ENCODE measurements around the gene AOPEP.

Gene AOPEP

DNA sequence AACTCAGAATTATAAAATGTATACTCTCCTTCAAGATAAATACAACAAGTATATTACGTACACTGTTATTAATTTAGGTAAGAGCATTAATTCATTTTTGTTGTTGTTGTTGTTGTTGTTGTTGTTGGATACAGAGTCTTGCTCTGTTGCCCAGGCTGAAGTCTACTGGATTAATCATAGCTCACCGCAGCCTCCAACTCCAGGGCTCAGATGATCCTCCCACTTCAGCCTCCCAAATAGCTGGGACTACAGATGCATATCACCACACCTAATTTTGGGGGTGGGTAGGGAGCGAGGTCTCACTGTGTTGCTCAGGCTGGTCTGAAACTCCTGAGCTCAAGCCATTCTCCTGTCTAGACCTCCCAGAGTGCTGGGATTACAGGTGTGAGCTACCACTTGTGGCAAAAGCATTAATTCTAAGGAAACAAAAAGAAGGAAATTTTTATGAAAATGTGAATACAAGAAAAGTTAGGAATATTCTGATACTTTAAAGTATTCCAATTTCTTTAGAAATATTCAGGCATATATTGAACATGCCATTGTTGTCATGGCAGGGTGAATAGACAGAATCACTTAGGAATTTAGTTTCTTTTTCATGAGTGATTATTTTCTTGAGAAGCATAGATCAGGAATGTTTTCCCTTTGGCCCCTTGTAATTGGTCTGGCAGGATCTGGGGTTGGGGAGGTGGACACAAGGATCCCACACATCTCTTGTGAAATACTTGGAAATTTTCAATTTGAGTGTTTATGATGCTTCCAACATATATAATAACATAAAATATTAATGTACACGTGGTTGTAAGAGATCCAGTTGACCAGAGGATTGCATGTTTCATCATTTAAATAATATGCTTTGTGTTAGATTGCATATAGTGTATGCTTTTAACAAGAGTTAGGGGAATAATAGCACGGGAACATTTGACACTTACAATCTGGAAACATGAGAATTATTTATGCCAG is 327.4 kb downstream of the AOPEP start:
- DNase-seq = no peak

DNA sequence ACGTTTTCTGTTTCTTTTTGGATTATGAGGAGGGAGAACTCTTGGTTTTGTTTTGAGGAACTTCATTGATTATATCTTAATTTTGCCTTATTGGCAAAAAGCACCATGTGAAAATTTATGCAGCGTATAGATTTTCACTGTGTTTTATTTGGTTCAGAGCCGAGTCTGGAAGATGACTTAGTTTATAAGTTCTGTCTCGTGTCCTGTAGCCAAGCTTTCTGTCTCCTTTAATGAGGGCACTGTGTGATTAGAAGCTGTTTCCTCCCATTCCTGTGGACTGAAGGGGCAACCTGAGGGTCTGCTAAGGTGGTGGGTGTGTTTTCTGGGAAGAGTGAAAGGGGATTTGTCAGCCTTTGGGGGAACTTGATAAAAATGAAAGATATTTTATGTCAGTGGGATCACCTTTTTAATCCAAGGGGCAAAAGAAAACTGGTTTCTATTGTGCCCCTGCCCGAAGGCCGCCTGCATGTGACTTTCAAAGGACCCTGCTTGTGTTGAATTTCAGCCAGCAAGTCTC is 328.9 kb downstream of the AOPEP start:
- no peak for DNase-seq

DNA sequence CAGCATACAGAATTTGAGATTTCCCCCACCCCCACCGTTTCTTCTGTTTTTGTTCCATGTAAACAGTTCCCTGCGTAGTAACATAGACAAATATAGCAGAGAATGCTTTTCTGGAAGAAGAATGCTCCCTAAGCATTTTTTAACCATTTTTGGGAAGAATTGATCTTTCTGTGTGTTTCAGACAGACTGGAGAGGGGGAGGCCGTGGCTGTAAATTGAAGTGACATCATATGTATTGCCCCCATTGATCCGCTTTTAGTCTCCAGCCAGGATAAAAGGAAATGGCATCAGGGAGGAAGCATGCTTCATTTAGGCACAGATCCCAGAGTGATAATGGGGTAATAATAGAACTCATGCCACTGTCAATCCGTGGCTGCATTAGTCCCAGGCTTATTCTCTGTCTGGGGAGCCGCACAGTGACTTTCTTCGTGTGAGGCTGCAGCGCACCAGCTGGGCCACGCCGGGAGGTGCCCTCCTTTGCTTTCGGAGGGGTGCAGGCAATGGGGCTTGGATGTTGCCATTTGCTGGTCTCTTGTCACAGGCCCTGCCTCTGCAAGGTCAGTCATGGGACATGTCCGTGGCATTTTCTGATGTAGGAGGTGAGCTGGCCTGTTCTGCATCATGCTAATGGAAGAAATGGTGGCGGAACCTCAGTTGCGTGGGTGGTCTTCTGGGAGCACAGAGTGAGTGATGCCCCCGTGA is 329.5 kb downstream of the AOPEP start:
- no peak for DNase-seq

DNA sequence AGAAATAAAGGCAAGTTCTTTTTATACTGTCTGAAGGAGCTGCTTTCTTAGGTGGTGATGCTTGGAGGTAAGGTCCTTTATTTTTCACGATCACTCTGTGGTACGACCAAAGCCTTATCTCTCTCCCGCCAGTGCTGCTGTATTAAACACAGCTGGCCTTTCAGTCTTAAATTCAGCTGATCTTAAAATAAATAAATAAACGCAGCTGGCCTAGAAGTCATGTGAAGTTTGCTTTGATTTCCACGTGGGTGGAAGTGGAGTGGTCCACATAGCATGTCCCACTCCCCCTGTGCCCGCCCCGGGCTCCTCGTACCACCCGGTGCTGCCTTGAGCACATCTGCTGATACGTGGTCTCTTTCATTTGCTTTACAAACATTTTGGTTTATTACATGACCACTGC is 330.6 kb downstream of the AOPEP start:
- DNase-seq = no peak

DNA sequence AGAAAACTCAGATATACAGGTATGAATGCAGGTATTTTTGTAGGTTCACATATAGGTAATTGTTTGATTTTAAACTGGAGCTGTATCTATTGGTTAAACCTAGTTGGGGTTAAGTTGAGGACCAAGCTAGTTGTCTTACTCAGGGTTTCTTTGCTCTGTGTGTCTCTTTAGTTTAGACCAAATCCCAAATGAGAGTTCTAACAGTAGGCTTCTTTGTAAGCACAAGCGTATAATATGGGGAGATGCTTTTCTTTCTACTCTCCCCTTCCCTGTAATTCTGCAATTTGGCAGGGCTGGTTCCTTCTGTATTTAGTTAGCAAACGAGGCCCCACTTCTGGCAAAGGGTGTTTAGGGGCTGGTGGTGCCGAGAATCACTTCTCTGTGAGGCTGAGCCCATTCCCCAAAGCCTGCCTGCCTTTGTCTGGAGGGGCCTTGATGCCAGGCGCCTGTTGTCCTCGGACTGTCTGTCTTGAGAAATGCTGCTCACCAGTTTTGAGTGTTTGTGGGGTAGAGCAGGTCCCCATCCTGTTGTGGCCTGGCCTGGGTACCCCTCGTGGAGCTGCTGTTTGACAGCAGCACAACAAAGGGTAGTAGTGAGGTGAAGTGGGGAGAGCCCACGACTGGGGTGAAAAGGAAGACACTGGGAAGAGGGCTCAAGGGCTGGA is 331.8 kb downstream of the AOPEP start:
- DNase-seq = no peak

DNA sequence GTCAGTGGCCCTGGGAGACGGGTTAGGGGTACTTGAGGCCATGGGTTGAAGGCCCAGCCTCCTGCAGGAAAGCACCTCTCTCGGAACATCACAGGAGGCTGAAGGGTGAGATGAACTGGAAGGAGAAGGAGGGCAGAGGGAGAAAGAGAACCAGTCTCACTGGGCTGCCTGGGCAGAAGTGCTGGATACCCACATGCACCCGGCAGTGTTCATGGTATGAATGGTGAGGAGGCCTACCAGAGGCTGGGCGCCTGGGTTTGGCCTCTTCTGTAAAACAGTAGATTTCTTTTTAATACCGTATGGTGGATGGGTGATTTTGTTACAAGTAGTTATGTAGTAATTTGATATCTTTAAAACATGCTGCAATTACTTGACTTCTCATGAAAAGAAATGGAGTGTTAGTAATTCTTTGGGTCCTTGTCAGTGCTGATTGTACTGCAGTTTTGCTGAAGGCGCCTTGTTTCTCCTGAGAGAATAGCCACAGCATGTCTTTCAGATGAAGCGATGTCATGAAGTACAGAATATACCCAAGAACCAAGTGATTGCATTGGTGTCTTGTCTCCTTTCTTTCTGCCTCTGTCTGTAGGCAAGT is 332.4 kb downstream of the AOPEP start:
- DNase-seq = no peak

DNA sequence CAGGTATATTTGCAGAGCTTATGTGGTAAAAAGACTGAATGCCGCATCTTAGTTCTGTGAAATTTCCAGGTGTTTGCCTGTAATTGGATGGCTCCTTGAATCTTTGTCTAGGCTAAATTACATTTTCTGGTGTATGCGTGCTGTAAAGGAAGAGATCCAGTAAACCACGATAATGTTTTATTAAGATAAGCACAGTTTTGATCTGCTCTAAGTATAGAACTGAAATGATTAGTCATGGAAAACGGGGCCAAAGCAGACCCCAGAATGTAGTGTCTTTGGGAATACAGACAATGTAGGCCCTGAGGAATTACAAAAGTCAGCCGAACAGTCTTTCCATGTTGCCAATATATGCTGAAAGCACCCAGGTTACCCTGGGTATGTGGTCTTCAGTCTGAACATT is 333.7 kb downstream of the AOPEP start:
- DNase-seq = no peak

DNA sequence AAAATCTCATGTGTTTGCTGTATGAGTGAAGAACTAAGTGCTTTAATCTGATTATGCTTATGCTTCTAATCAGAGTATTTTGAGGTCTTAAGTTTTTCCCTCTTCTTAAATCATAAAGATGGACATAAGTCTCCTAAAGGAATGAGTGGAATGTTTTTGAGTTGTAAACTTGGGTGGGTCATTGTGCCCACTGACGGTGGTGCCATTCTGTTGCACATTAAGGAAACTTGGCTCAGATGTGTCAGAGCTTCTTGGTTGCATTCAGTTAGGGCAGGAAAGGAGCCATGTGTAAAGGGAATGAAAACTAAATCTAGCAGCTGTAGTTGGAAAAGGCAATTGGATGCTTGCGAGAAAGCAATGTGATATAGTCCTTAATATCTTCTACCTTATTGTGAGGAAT is 334.4 kb downstream of the AOPEP start:
- DNase-seq = no peak

DNA sequence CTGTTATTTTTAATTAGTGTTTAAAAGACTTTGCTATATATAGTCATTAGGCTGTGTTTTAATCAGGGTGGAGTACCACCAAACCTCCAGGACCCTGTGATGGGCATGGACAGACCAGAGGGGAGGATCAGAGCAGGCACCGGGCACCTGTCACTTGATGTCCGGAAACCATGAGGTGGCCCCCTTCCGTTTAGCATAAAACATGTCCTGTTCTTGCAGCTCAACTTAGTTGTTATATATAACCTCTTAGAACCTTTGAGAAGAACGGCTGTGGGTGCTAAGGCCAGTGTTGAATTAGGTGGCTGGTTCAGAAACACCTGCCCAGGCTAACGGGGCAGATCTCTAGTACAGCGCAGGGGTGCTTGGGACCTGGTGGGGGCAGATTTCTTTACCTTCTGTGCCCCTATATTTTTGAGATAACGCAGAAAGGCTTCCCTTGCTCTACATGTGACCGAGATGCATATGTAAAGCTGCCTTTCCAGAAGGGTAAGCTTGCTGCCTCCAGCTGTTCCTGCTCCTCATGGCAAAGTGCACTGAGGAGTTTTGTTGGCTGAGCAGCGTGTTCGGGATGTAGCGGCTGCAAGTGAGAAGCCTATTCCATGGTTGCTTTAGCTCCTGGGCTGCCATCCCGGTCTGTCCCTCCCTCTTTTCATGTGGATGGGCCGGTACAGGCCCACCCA is 335.6 kb downstream of the AOPEP start:
- no peak for DNase-seq

DNA sequence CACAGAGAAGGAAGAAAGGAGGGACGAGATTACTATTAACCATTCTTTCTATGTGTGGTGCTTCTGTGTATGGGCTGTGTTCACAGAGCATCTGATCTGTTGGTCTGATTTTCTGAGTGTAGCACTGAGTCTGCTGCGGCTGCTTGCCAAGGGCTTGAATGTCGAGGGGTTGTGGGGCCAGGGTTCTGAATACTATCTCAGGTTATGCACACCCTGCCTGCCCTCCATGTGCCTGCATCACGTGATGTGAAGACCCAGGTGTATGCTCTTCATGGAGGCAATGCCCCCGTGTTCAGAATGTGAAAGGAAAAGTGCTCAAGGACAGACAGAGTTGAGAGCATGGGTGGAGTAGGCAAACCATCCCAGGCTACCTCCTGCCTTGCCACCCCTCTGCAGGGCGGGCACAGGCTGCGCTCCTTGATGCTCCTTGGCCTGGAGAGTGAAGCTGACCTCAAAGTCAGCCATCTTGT is 336.1 kb downstream of the AOPEP start:
- no peak for DNase-seq

DNA sequence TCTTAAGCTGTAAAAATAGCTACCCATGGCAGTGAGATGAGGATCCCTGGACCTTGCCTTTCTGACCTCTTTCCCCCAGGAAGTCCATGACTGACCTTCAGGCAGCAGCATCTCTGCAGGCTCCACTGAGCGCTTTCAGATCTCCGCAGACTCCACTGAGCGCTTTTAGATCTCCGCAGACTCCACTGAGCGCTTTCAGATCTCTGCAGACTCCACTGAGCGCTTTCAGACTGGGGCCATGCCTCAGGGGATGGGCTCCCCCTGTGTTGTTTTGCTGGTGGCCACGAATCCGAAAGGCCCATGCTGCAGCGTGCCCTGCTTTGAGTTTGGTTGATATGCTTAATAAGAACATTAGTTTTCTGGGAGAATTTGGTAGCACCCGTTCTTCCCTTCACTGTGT is 336.8 kb downstream of the AOPEP start:
- DNase-seq = no peak

DNA sequence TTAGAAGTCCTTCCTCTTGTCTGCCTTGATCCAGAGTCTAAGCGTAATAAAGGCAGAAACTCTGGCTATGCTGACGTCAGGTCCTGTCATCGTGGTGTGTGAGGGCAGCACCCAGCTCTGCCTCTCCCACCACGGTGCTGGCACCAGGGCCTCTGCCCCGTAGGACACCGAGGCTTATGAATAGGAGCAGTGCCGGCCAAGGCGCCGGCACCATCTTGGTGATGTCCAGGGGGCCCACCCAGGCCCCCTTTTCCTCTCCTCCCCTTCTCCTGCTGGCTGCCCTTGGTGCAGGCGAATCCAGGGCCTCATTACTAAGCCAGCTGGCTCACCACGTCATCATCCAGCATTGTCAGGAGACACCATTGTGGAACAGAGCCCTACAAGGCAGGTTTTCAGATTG is 338.7 kb downstream of the AOPEP start:
- no peak for DNase-seq

DNA sequence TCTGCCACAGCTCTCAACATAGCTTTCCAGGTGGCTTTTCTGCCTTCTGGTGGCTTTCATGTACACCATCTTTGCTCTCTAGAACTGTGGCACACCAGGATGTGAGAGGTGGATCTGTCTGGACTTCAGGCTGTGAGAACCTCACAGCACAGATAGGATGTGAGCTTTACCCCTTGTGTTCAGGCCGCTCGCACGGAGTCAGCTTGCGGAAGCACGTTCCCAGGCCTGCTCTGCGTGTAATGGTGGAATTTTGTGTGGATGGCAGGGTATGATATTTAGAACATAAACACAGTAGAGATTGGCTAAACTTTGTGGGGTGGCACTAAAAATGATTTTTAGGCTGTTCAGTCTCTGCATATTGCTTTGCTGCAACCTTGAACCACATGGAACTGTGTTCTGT is 340.6 kb downstream of the AOPEP start:
- DNase-seq = no peak

DNA sequence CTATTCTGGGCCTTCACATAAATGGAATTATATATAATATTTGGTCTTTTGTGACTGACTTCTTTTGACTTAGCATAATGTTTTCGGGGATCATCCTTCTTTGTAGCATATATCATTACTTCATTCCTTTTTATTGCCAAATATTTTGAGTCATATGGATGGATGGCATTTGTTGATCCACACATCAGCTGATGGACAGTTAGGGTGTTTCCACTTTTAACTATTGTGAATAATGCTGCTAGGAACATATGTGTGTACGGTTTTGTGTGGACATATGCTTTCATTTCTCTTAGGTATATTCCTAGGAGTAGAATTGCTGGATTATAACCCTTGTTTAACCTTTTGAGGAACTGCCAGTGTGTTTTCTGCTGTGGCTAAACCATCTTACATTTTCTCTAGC is 341.4 kb downstream of the AOPEP start:
- DNase-seq = no peak

DNA sequence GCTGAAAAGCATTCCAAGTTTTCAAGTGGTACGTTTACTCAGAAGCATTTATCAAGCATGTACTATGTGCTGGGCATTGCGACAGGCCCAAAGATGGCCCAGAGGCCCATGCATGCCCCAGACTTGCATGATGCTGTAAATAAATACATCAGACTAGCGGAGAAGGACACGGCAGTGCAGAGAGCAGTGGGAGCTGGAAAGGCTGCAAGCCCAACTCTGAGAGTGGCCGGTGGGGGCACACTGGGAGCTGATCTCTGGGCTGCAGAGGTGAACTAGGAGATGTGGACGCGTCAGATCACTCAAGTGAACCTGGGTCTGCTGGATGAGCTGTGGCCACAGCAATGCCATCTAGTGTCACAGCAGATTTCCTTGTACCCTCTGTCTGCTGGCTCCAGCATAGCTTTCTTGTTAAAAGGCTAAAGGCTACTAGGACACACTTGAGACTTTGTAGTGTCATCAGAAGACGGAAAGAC is 344.1 kb downstream of the AOPEP start:
- no peak for DNase-seq

DNA sequence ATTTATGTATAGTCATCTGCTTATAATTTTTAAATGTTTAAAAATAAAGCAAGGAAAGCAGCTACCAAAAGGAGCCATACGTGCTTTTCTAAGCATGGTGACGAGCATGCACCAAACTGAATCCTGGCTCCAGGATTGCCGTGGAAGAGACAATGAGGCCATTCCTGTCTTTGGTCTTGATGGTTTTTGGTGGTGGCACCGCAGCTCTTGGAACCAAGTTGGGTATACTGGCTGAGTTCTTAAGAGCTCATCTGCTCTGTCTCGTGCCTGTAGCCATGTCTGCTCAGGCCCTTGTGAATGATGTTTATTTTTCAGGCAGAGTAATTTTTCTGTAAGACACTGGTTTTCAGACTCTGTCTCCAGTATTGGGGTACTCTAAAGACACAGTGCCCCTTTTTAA is 345.0 kb downstream of the AOPEP start:
- no peak for DNase-seq

DNA sequence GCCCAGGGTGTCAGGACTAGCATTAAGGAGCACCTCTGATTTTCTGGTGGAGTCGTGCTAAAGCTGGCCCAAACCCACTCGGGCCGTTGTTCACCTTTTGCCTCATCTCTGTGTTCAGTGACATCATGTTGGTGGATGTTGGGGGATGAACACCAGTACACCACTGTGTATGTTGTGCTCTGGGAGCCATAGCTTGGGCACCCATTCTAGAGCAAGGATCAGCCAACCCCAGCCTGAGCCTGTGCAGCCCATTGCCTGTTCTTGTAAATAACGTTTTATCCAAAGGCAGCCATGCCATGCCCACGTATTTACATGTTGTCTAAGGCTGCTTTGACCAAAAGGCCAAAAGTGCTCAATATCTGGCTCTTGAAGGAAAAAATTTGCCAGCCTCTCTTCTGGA is 345.4 kb downstream of the AOPEP start:
- no peak for DNase-seq

DNA sequence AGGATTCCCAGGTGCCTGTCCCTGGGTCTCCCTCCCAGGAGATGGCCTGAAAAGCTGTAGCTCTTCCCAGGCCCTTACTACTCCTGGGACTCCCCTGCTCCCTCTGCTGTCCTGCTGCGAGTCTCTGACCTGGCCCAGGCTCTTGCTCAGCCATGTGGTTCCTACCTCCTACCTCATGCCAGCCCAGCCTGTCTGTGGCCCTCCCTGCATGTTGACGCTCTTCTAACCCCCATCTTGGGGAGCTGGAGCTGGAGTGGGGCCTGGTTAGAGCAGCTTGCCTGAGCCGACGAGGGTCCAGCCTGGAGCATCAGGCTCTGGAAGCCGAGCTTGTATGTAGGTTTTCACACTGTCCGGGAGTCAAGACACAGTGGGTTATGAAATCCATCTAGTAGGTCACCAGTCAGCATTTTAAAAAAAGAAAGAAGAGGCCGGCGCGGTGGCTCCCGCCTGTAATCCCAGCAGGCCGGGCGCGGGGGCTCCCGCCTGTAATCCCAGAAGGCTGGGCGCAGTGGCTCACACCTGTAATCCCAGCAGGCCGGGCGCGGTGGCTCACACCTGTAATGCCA is 346.6 kb downstream of the AOPEP start:
- no peak for DNase-seq

DNA sequence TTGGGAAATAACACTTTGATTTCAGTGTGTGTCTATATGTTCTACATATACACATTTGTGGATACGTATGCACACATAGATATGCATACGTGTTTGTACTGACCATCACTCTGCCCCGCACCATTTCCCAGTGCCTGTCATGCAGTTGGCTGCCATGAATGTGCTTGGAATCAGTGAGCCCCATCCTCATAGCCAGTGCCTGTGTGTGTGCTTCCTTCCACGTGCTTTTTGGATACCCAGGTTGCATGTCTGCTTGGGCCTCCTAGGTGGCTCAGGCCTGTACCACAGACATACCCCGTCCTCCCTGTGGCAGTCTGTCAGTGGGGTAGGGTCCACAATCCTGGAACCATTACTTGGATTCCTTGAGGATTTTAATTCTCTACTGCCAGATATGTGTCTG is 347.4 kb downstream of the AOPEP start:
- no peak for DNase-seq

DNA sequence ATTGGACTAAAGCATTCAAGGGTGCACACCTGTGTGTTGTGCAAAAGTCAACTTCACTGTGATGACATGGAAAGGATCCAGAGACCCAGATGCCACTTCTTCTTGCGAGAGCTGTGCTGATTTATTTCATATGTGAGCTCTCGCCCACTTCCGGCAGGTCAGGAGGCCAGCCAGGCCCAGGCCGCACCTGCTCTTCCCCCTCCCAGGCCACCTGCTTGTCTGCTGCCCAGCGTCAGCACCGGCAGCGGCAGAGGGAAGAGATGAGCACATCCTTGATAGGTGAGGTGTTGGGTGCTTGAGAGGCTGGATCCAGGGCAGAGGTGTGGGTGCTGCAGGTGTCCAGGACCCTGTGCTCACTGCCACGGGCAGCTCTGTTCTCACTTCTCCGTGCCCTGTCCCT is 348.1 kb downstream of the AOPEP start:
- DNase-seq = no peak

DNA sequence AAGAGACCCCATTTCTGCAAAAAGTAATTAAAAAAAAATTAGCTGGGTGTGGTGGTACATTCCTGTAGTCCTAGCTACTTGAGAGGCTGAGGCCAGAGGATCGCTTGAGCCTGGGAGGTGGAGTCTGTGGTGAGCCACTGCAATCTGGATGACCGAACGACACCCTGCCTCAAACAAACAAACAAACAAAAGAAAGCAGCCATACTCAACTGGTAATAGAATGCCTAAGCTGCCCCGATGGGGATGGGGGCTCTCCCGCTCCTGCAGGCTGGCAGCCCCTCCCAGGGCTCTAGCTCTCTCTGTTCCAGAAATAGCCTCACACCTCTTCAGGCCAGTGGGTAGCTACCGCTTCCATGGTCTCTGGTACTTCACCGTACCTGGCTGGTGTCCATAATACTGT is 349.2 kb downstream of the AOPEP start:
- DNase-seq = no peak

DNA sequence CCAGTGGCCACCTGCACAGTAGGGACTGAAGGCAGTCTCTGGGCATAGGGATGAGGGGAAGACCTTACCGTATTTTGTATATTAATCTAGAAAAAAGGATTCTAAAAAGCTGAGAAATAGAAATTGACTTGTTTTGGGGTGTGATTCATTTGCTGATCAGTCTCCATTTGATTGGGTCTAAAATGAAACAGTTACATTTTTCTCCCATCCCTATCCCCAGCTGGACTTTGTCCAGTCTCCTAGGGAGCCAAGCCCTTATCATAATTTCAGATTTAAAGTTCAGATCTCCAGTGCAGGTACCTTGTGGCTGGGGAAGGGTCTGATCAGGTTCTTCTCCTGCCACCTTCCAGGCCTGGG is 350.2 kb downstream of the AOPEP start:
- no peak for DNase-seq
